Astrocyte (in vitro differentiated cells and primary cell): ENCODE data around the gene DENND5B. TPM values are rescaled to one million over a fixed set of nuclear protein-coding genes. Genes with fewer than 3 reads are reported as not detected.
A peak's percentile ranks its signal among the peaks of the same experiment; 100 is the strongest.

Source experiments
- DNase-seq: peaks from one replicate; pipeline ENCODE4 v3.0.0-alpha.2; 2010; ENCODE audit warnings: low read depth
- FAIRE-seq: peaks from 2 replicates; lab custom pipeline; 2011; peaks lifted over from hg19 to GRCh38; lab: Jason Lieb, UNC
- H2AFZ ChIP-seq: 2 replicates; pipeline ENCODE4 v1.6.0; 2012; ENCODE audit warnings: low read depth, low read length, inconsistent platforms
- H3K27ac ChIP-seq: 2 replicates; pipeline ENCODE4 v1.5.1; 2011; ENCODE audit warnings: low read depth, low read length, inconsistent platforms
- H3K27me3 ChIP-seq: 2 replicates; pipeline ENCODE4 v1.6.0; 2011; ENCODE audit warnings: low read length, inconsistent platforms; ENCODE audit not compliant: insufficient read depth
- H3K36me3 ChIP-seq: 2 replicates; pipeline ENCODE4 v1.5.1; 2011; ENCODE audit warnings: low read length, inconsistent platforms; ENCODE audit not compliant: insufficient read depth
- H3K4me1 ChIP-seq: 2 replicates; pipeline ENCODE4 v1.5.1; 2011; ENCODE audit warnings: low read length, inconsistent platforms; ENCODE audit not compliant: insufficient read depth
- H3K4me2 ChIP-seq: 2 replicates; pipeline ENCODE4 v1.6.0; 2012; ENCODE audit warnings: low read length, inconsistent platforms
- H3K4me3 ChIP-seq: 2 replicates; pipeline ENCODE4 v1.5.1; 2011; ENCODE audit warnings: low read depth, mild to moderate bottlenecking, low read length, inconsistent platforms; ENCODE audit not compliant: insufficient read depth
- H3K79me2 ChIP-seq: 2 replicates; pipeline ENCODE4 v1.6.0; 2012; ENCODE audit warnings: mild to moderate bottlenecking, low read length, inconsistent platforms; ENCODE audit not compliant: insufficient read depth
- H3K9ac ChIP-seq: 2 replicates; pipeline ENCODE4 v1.6.0; 2012; ENCODE audit warnings: mild to moderate bottlenecking, low read length, inconsistent platforms
- H3K9me3 ChIP-seq: 2 replicates; pipeline ENCODE4 v1.5.1; 2012; ENCODE audit warnings: low read depth, mild to moderate bottlenecking, low read length, inconsistent platforms; ENCODE audit not compliant: insufficient read depth
- H4K20me1 ChIP-seq: 2 replicates; pipeline ENCODE4 v1.6.0; 2012; ENCODE audit warnings: low read length, inconsistent platforms; ENCODE audit not compliant: insufficient read depth
- H3K27ac Mint-ChIP-seq: one replicate; pipeline ENCODE4 v1.8.0; 2021; ENCODE audit warnings: mild to moderate bottlenecking, mixed read lengths; ENCODE audit not compliant: unreplicated experiment
- H3K27me3 Mint-ChIP-seq: one replicate; pipeline ENCODE4 v1.8.0; 2021; ENCODE audit warnings: low read depth, mixed read lengths; ENCODE audit not compliant: unreplicated experiment
- H3K36me3 Mint-ChIP-seq: one replicate; pipeline ENCODE4 v1.8.0; 2021; ENCODE audit warnings: low read depth, mixed read lengths; ENCODE audit not compliant: unreplicated experiment
- H3K4me1 Mint-ChIP-seq: one replicate; pipeline ENCODE4 v1.8.0; 2021; ENCODE audit warnings: low read depth, mixed read lengths; ENCODE audit not compliant: unreplicated experiment
- H3K4me3 Mint-ChIP-seq: one replicate; pipeline ENCODE4 v1.8.0; 2021; ENCODE audit warnings: mild to moderate bottlenecking, moderate library complexity, mixed read lengths; ENCODE audit not compliant: unreplicated experiment
- H3K9me3 Mint-ChIP-seq: one replicate; pipeline ENCODE4 v1.8.0; 2021; ENCODE audit warnings: mild to moderate bottlenecking, mixed read lengths; ENCODE audit not compliant: unreplicated experiment
- CTCF ChIP-seq: IDR thresholded peaks from 2 replicates; pipeline ENCODE4 v1.5.1; 2011; ENCODE audit warnings: low read depth, mild to moderate bottlenecking, inconsistent platforms, low read length, moderate library complexity; ENCODE audit not compliant: insufficient read depth
- EZH2 ChIP-seq: IDR thresholded peaks from 2 replicates; pipeline ENCODE4 v1.6.1; 2012; ENCODE audit warnings: mild to moderate bottlenecking, low read length, inconsistent platforms; ENCODE audit not compliant: insufficient read depth
- total RNA-seq: library from RNA; stranded (reverse); gene quantifications from 2 replicates; pipeline ENCODE4 v1.2.1, GENCODE V29; 2021

The DENND5B gene
- total RNA-seq, 1 donor from 2014 or later: 22.7 TPM

- peak overlapping the region; percentile 58 for H3K4me3 Mint-ChIP-seq
- no peaks in the 10 kb centered on the region for H3K79me2 ChIP-seq
- H3K36me3 ChIP-seq: no peaks in the 10 kb centered on the region
- no peaks in the 10 kb centered on the region for H3K9me3 Mint-ChIP-seq
- no peaks in the 10 kb centered on the region for H3K36me3 Mint-ChIP-seq
- no peak overlapping the region for H3K27ac ChIP-seq
- peaks cover 3% of the 10 kb centered on the region for H3K4me1 ChIP-seq
- TF ChIP-seq CTCF (no peak), EZH2 (no peak)
- H3K4me3 ChIP-seq: no peak overlapping the region
- H3K27ac Mint-ChIP-seq: peak overlapping the region; percentile 96
- H3K27me3 Mint-ChIP-seq: no peaks in the 10 kb centered on the region
- no peaks in the 10 kb centered on the region for H3K27me3 ChIP-seq
- H2AFZ ChIP-seq: peak overlapping the region; percentile 69
- peak; percentile 41 for FAIRE-seq
- H3K9ac ChIP-seq: peak overlapping the region; percentile 14
- peak; percentile 31 for DNase-seq
- H3K4me2 ChIP-seq: peak overlapping the region; percentile 60
- no peaks in the 10 kb centered on the region for H3K9me3 ChIP-seq
- H4K20me1 ChIP-seq: no peaks in the 10 kb centered on the region
- peaks cover 26% of the 10 kb centered on the region for H3K4me1 Mint-ChIP-seq
Measured at GRCh38 chr12:31369712-31370521, 221.0 kb downstream of the DENND5B start.

- H3K27ac ChIP-seq: no peak overlapping the region
- H2AFZ ChIP-seq: no peak overlapping the region
- H3K9ac ChIP-seq: no peak overlapping the region
- Mint-ChIP-seq H3K27me3 (no peaks in the 10 kb centered on the region), H3K4me3 (no peak overlapping the region), H3K36me3 (no peaks in the 10 kb centered on the region), H3K9me3 (no peaks in the 10 kb centered on the region), H3K27ac (peak overlapping the region; percentile 37), H3K4me1 (peaks cover 26% of the 10 kb centered on the region)
- no peaks in the 10 kb centered on the region for H4K20me1 ChIP-seq
- H3K36me3 ChIP-seq: no peaks in the 10 kb centered on the region
- H3K4me1 ChIP-seq: peaks cover 3% of the 10 kb centered on the region
- H3K4me2 ChIP-seq: peak overlapping the region; percentile 8
- H3K27me3 ChIP-seq: peaks cover under 1% of the 10 kb centered on the region
- no peak overlapping the region for H3K4me3 ChIP-seq
- DNase-seq: no peak
- no peaks in the 10 kb centered on the region for H3K9me3 ChIP-seq
- FAIRE-seq: no peak
- no peak for TF ChIP-seq CTCF
- no peak for TF ChIP-seq EZH2
- no peaks in the 10 kb centered on the region for H3K79me2 ChIP-seq
Measured at GRCh38 chr12:31368666-31369361, 222.1 kb downstream of the DENND5B start.
